MM.1S (cell line): ENCODE measurements around the gene TREML1.

Experiments used
- DNase-seq: peaks from one replicate; pipeline ENCODE4 v3.0.0-alpha.2; 2015
- H2AFZ ChIP-seq: fragments of 300-600 bp; sonication (generic); 2 replicates; pipeline ENCODE4 v1.6.0; 2016; ENCODE audit warnings: antibody characterized with exemption, low read length
- H3F3A ChIP-seq: fragments of 300-600 bp; sonication (generic); 2 replicates; pipeline ENCODE4 v1.6.1; 2016; ENCODE audit warnings: mild to moderate bottlenecking, antibody characterized with exemption, low read length, moderate library complexity, mixed read lengths; ENCODE audit not compliant: insufficient read depth
- H3K27ac ChIP-seq: fragments of 300-600 bp; sonication (generic); 2 replicates; pipeline ENCODE4 v1.5.1; 2016; ENCODE audit warnings: mild to moderate bottlenecking, low read length
- H3K27me3 ChIP-seq: fragments of 300-600 bp; sonication (generic); replicated peaks from 2 replicates; pipeline ENCODE4 v1.6.0; 2016; ENCODE audit warnings: low read length; ENCODE audit not compliant: insufficient read depth
- H3K36me3 ChIP-seq: fragments of 300-600 bp; sonication (generic); replicated peaks from 2 replicates; pipeline ENCODE4 v1.6.1; 2016; ENCODE audit warnings: mild to moderate bottlenecking, low read length, mixed read lengths; ENCODE audit not compliant: insufficient read depth
- H3K4me1 ChIP-seq: fragments of 300-600 bp; sonication (generic); 2 replicates; pipeline ENCODE4 v1.6.1; 2016; ENCODE audit warnings: low read length, mixed read lengths
- H3K4me2 ChIP-seq: fragments of 300-600 bp; sonication (generic); 2 replicates; pipeline ENCODE4 v1.6.0; 2016; ENCODE audit warnings: low read depth, low read length
- H3K4me3 ChIP-seq: fragments of 300-600 bp; sonication (generic); 2 replicates; pipeline ENCODE4 v1.5.1; 2016; ENCODE audit warnings: low read length, mixed read lengths
- H3K79me2 ChIP-seq: fragments of 300-600 bp; sonication (generic); 2 replicates; pipeline ENCODE4 v1.6.1; 2016; ENCODE audit warnings: mixed run types, low read length, mixed read lengths
- H3K9ac ChIP-seq: fragments of 300-600 bp; sonication (generic); 2 replicates; pipeline ENCODE4 v1.6.1; 2016; ENCODE audit warnings: low read length, mixed read lengths
- H3K9me2 ChIP-seq: fragments of 300-600 bp; sonication (generic); replicated peaks from 2 replicates; pipeline ENCODE4 v1.6.1; 2016; ENCODE audit warnings: mild to moderate bottlenecking, low read length, mixed read lengths; ENCODE audit not compliant: insufficient read depth
- H3K9me3 ChIP-seq: fragments of 300-600 bp; sonication (generic); replicated peaks from 2 replicates; pipeline ENCODE4 v1.6.1; 2016; ENCODE audit warnings: mild to moderate bottlenecking, low read length, mixed read lengths; ENCODE audit not compliant: insufficient read depth
- H4K20me1 ChIP-seq: fragments of 300-600 bp; sonication (generic); 2 replicates; pipeline ENCODE4 v1.6.1; 2016; ENCODE audit warnings: mild to moderate bottlenecking, low read length, moderate library complexity, mixed read lengths; ENCODE audit not compliant: insufficient read depth
- EZH2 ChIP-seq: fragments of 300-600 bp; sonication (generic); optimal IDR thresholded peaks from 2 replicates; pipeline ENCODE3; 2017; ENCODE audit warnings: low read depth, mild to moderate bottlenecking, antibody characterized with exemption, low read length, mixed read lengths
- EZH2phosphoT487 ChIP-seq: fragments of 300-600 bp; sonication (generic); IDR thresholded peaks from 2 replicates; pipeline ENCODE4 v1.6.1; 2018; ENCODE audit warnings: antibody characterized with exemption, low read length
- TF ChIP-seq, protein P1 (sequence below): fragments of 300-600 bp; sonication (generic); IDR thresholded peaks from 2 replicates; pipeline ENCODE4 v1.5.1; 2016; ENCODE audit warnings: antibody characterized with exemption, low read length, mixed read lengths

The TREML1 gene

GRCh38 chr6:41132254-41132653, 21.9 kb downstream of the TREML1 start:
- Histone ChIP-seq H3K4me2 (no peak overlapping the region), H3F3A (no peaks in the 10 kb centered on the region), H3K9ac (no peak overlapping the region), H2AFZ (no peak overlapping the region), H3K27me3 (no peaks in the 10 kb centered on the region), H3K36me3 (no peaks in the 10 kb centered on the region), H3K4me3 (no peak overlapping the region), H3K9me2 (no peaks in the 10 kb centered on the region), H3K79me2 (no peaks in the 10 kb centered on the region), H3K4me1 (no peaks in the 10 kb centered on the region), H3K27ac (no peak overlapping the region), H4K20me1 (no peaks in the 10 kb centered on the region), H3K9me3 (no peaks in the 10 kb centered on the region)
- no peak for TF ChIP-seq EZH2
- DNase-seq = no peak

GRCh38 chr6:41125282-41125681, 28.9 kb downstream of the TREML1 start:
- Histone ChIP-seq H3K27me3 (no peaks in the 10 kb centered on the region), H3K36me3 (no peaks in the 10 kb centered on the region), H3K9me2 (no peaks in the 10 kb centered on the region), H3K79me2 (no peaks in the 10 kb centered on the region), H3K9me3 (no peaks in the 10 kb centered on the region), H3K27ac (no peak overlapping the region), H3K4me2 (no peak overlapping the region), H3K4me3 (no peak overlapping the region), H2AFZ (no peak overlapping the region), H3K4me1 (no peaks in the 10 kb centered on the region), H3F3A (no peaks in the 10 kb centered on the region), H3K9ac (no peak overlapping the region), H4K20me1 (no peaks in the 10 kb centered on the region)
- no peak for DNase-seq
- TF ChIP-seq EZH2phosphoT487 = no peak
- TF ChIP-seq EZH2 = no peak
- TF ChIP-seq, protein P1, sequence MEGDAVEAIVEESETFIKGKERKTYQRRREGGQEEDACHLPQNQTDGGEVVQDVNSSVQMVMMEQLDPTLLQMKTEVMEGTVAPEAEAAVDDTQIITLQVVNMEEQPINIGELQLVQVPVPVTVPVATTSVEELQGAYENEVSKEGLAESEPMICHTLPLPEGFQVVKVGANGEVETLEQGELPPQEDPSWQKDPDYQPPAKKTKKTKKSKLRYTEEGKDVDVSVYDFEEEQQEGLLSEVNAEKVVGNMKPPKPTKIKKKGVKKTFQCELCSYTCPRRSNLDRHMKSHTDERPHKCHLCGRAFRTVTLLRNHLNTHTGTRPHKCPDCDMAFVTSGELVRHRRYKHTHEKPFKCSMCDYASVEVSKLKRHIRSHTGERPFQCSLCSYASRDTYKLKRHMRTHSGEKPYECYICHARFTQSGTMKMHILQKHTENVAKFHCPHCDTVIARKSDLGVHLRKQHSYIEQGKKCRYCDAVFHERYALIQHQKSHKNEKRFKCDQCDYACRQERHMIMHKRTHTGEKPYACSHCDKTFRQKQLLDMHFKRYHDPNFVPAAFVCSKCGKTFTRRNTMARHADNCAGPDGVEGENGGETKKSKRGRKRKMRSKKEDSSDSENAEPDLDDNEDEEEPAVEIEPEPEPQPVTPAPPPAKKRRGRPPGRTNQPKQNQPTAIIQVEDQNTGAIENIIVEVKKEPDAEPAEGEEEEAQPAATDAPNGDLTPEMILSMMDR = no peak

GRCh38 chr6:41122918-41123317, 31.2 kb downstream of the TREML1 start:
- H3K4me3 ChIP-seq = no peak overlapping the region
- no peaks in the 10 kb centered on the region for H3K9me2 ChIP-seq
- no peak overlapping the region for H3K4me2 ChIP-seq
- no peaks in the 10 kb centered on the region for H3K36me3 ChIP-seq
- no peak overlapping the region for H3K27ac ChIP-seq
- no peaks in the 10 kb centered on the region for H4K20me1 ChIP-seq
- no peak for DNase-seq
- no peaks in the 10 kb centered on the region for H3K27me3 ChIP-seq
- H2AFZ ChIP-seq = no peak overlapping the region
- H3K4me1 ChIP-seq = no peaks in the 10 kb centered on the region
- H3F3A ChIP-seq = no peaks in the 10 kb centered on the region
- H3K79me2 ChIP-seq = no peaks in the 10 kb centered on the region
- TF ChIP-seq EZH2phosphoT487 (no peak), EZH2 (no peak)
- TF ChIP-seq, protein P1 = no peak
- H3K9ac ChIP-seq = no peak overlapping the region
- H3K9me3 ChIP-seq = no peaks in the 10 kb centered on the region

DNA sequence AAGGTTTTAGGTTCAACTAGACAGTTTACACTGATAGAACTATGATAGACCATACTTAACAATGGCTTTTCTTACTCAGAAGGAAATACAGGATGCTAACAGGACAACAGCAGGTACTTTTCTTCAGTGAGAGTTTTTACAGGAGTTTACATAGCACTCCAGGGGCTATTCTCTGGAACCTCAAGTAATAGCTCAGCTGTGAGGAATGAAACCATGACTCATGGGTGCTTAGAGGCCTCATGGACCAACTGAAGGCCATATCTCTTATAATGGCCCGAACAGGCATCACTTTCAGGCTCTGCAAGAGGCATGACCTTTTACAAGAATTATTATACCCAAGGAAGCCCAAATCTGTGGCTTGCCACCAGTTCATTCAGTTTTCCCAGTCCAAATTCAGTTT, 31.8 kb downstream of the TREML1 start:
- Histone ChIP-seq H3K9me3 (no peaks in the 10 kb centered on the region), H2AFZ (no peak overlapping the region), H3K9me2 (no peaks in the 10 kb centered on the region), H4K20me1 (no peaks in the 10 kb centered on the region), H3K4me1 (no peaks in the 10 kb centered on the region), H3K27ac (no peak overlapping the region), H3K4me3 (no peak overlapping the region), H3F3A (no peaks in the 10 kb centered on the region), H3K79me2 (no peaks in the 10 kb centered on the region), H3K27me3 (no peaks in the 10 kb centered on the region), H3K4me2 (no peak overlapping the region), H3K36me3 (no peaks in the 10 kb centered on the region), H3K9ac (no peak overlapping the region)
- DNase-seq = no peak
- TF ChIP-seq EZH2 = no peak
- TF ChIP-seq, protein P1 = no peak
- TF ChIP-seq EZH2phosphoT487 = no peak
